Measurements from ENCODE around the gene ITFG1. TPM values are rescaled to one million over a fixed set of nuclear protein-coding genes. Genes with fewer than 3 reads are reported as not detected.

Gene ITFG1
- total RNA-seq, 1 donor from 2014 or later: 56.7 TPM

DNA sequence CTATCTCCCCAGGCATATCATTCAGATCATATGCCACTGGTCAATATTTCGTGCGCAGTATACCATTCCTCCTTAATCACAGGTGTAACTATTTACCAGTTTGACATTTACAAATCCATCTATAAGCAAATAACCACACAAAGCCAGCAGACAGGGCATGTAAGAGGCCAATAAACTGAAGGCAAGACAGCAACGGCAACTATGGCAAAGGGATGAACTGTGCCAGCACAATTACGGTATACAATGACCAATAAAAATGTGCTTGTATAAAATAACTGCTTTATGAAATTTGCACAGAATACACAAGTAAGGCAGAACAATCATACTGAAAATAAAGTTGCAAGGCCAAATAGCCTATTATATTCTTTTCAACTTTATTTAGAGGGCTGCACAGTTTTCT, 326.3 kb downstream of the ITFG1 start:
- no peak for DNase-seq (ENCODE audit: low spot score in 2 of 2)
- TF ChIP-seq, protein P1, sequence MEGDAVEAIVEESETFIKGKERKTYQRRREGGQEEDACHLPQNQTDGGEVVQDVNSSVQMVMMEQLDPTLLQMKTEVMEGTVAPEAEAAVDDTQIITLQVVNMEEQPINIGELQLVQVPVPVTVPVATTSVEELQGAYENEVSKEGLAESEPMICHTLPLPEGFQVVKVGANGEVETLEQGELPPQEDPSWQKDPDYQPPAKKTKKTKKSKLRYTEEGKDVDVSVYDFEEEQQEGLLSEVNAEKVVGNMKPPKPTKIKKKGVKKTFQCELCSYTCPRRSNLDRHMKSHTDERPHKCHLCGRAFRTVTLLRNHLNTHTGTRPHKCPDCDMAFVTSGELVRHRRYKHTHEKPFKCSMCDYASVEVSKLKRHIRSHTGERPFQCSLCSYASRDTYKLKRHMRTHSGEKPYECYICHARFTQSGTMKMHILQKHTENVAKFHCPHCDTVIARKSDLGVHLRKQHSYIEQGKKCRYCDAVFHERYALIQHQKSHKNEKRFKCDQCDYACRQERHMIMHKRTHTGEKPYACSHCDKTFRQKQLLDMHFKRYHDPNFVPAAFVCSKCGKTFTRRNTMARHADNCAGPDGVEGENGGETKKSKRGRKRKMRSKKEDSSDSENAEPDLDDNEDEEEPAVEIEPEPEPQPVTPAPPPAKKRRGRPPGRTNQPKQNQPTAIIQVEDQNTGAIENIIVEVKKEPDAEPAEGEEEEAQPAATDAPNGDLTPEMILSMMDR (IDR thresholded peaks at IDR 0.05): no peak
- no peak overlapping the region for H3K4me3 ChIP-seq
- no peak overlapping the region for H3K27ac ChIP-seq
- H3K4me1 ChIP-seq: no peaks in the 10 kb centered on the region
- no peaks in the 10 kb centered on the region for H3K36me3 ChIP-seq
- H3K9me3 ChIP-seq: no peaks in the 10 kb centered on the region
- H3K27me3 ChIP-seq: no peaks in the 10 kb centered on the region
- intact Hi-C loops (cut with DNase I): no loop called here

DNA sequence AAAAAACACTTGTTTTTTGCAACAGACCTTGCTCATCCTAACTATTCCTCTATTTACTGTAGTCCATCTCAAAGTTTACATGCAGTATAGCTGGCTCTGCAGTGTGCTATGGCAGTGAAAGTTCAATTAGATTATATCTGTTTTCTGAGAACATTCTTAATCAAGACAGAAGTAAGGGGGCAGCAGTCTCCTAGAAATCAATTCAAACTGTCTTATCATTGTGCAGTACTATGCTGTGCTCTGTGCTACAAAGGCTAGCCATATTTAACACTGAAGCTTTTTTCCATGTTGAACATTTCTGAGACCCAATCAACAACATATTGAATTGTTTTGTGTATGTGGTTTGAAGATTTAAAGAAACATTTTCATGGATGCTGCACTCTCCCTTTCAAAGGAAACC, 328.6 kb downstream of the ITFG1 start:
- Histone ChIP-seq H3K4me1 (no peaks in the 10 kb centered on the region), H3K36me3 (no peaks in the 10 kb centered on the region)
- intact Hi-C loops (cut with DNase I): no loop called here

DNA sequence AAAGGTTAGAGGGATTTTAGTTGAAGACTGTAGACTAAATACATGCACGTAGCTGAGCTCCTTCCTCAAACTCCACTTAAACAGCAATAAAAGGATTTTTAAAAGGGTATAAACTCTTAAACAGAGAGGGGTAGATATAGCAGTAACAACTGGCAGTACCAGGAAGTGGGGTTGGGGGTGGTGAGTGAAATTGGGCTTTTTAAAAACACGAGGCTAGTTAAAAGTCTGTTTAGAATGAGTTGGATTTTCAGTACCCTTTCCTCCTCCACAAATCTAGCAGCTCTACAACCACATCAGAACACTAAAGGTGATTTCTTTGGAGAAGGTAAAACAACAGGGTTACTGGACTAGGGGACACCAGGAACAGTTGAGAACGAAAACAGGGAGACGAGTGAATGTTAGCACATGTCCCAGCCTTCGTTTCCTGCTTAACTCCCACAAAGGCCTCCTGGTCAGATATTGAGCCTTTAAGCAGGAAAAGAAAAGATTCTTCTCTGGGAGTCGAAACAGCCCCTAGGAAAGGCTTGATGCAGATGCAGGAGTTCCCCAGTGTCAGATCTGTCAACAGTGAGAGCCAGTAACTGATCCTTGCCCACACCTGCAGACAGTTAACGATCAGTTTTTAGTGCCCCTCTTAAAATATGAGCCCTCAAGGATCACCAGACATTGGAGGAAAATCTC, 331.0 kb downstream of the ITFG1 start:
- Histone ChIP-seq H3K4me1 (no peaks in the 10 kb centered on the region), H3K36me3 (no peaks in the 10 kb centered on the region), H3K27ac (no peak overlapping the region), H3K27me3 (no peaks in the 10 kb centered on the region), H3K4me3 (no peak overlapping the region), H3K9me3 (no peaks in the 10 kb centered on the region)
- DNase-seq (ENCODE audit: low spot score in 2 of 2): no peak
- TF ChIP-seq, protein P1 (IDR thresholded peaks at IDR 0.05): no peak
- intact Hi-C loops (cut with DNase I): no loop called here

More for the DNA sequence above, 328.6 kb downstream of the ITFG1 start:
- Histone ChIP-seq H3K27ac (no peak overlapping the region), H3K9me3 (no peaks in the 10 kb centered on the region), H3K27me3 (no peaks in the 10 kb centered on the region), H3K4me3 (no peak overlapping the region)
- DNase-seq (ENCODE audit: low spot score in 2 of 2): no peak
- TF ChIP-seq, protein P1 (IDR thresholded peaks at IDR 0.05): no peak

DNA sequence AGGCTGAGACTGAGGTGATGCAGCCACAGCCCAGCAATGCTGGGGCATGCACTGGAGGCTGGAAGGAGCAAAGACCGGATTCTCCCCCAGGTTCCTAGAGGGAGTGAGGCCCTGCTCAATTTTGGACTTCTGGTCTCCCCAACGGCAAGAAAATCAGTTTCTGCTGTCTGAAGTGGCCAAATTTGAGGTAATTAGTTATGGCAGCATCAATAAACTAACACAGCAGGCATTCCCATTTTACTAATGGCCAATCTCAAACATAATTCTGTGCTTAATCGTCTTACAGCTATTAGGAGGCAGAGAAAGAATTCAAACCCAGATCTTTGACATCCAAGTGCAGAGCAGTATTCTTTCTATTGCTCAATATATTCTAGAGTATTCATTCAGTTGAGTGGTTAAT, 333.3 kb downstream of the ITFG1 start:
- H3K27me3 ChIP-seq: no peaks in the 10 kb centered on the region

DNA sequence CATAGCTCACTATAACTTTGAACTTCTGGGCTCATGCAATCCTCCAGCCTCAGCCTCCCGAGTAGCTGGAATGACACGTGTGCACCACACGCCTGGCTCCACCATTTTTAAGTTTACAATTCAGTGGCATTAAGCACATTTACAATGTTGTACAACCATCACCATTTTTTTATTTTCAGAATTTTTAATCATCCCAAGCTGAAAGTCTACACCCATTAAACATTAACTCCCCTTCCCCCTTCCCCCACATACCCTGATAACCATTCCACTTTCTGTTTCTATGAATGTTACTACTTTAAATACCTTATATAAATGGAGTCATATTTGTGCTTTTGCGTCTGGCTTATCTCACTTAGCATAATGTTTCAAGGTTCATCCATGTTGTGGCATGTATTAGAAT, 335.1 kb downstream of the ITFG1 start:
- H3K27me3 ChIP-seq: no peaks in the 10 kb centered on the region
- H3K4me3 ChIP-seq: no peak overlapping the region
- TF ChIP-seq, protein P1 (IDR thresholded peaks at IDR 0.05): no peak
- H3K4me1 ChIP-seq: no peaks in the 10 kb centered on the region
- DNase-seq (ENCODE audit: low spot score in 2 of 2): no peak
- H3K27ac ChIP-seq: no peak overlapping the region
- H3K36me3 ChIP-seq: no peaks in the 10 kb centered on the region
- intact Hi-C loops (cut with DNase I): no loop called here
- no peaks in the 10 kb centered on the region for H3K9me3 ChIP-seq

More for the DNA sequence above, 333.3 kb downstream of the ITFG1 start:
- Histone ChIP-seq H3K4me3 (no peak overlapping the region), H3K36me3 (no peaks in the 10 kb centered on the region), H3K9me3 (no peaks in the 10 kb centered on the region), H3K4me1 (no peaks in the 10 kb centered on the region), H3K27ac (no peak overlapping the region)
- TF ChIP-seq, protein P1 (IDR thresholded peaks at IDR 0.05): no peak
- no peak for DNase-seq (ENCODE audit: low spot score in 2 of 2)
- intact Hi-C loops (cut with DNase I): no loop called here

DNA sequence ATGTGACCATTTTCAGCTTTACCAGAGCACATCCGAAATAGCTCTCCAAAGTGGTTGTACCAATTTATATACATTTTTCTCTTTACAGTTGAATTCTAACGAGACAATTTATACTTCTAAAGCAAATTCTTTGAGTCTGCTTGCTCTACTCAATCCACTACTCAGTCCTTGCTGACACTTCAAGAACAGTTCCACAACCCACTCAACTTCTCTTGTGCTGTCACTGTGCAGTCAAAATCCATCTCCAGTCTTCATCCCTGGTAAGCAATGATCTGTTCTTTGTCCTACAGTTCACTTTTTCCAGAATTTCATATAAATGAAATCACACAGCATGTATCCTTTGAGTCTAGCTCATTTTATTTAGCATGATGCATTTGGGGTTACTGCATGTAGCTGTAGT, 347.7 kb downstream of the ITFG1 start:
- H3K9me3 ChIP-seq: no peaks in the 10 kb centered on the region
- intact Hi-C loops (cut with DNase I): no loop called here
- no peaks in the 10 kb centered on the region for H3K27me3 ChIP-seq
- H3K27ac ChIP-seq: no peak overlapping the region
- no peak overlapping the region for H3K4me3 ChIP-seq
- H3K4me1 ChIP-seq: no peaks in the 10 kb centered on the region
- TF ChIP-seq, protein P1 (IDR thresholded peaks at IDR 0.05): no peak
- no peak for DNase-seq (ENCODE audit: low spot score in 2 of 2)
- H3K36me3 ChIP-seq: no peaks in the 10 kb centered on the region

Data from ascending aorta (tissue), 2 donors.